Vagina (tissue), 2 donors: Measurements from ENCODE around the gene SLC16A13. TPM values are rescaled to one million over a fixed set of nuclear protein-coding genes. Genes with fewer than 3 reads are reported as not detected.

Source experiments
- DNase-seq, 2 donors: peaks; one replicate each; pipeline ENCODE4 v3.0.0-alpha.2; 2017; ENCODE audit errors: extremely low spot score in 2 of 2
- H3K27ac ChIP-seq: fragments of 200-600 bp; sonication (generic); one replicate; pipeline ENCODE4 v1.5.1; 2019
- H3K27me3 ChIP-seq: fragments of 200-600 bp; sonication (generic); one replicate; pipeline ENCODE4 v1.5.1; 2019
- H3K36me3 ChIP-seq, 2 donors: fragments of 200-600 bp; sonication (generic); one replicate each; pipeline ENCODE4 v1.5.1; 2017 to 2019
- H3K4me1 ChIP-seq: fragments of 200-600 bp; sonication (generic); one replicate; pipeline ENCODE4 v1.5.1; 2019
- H3K4me3 ChIP-seq, 2 donors: fragments of 200-600 bp; sonication (generic); 1 replicate in 1 of 2; 2 replicates in 1 of 2; pipeline ENCODE4 v1.5.1; 2016 to 2019
- H3K9me3 ChIP-seq: fragments of 200-600 bp; sonication (generic); one replicate; pipeline ENCODE4 v1.5.1; 2019
- CTCF ChIP-seq, 3 experiments: fragments of 450-650 bp in 2 of 3; fragments of 200-600 bp in 1 of 3; sonication (generic) in 1 of 3; IDR thresholded peaks; one replicate each; pipeline ENCODE4 v1.5.1; 2017 to 2019; ENCODE audit warnings: antibody characterized with exemption in 3 of 3, mild to moderate bottlenecking in 2 of 3, moderate library complexity in 2 of 3
- POLR2A ChIP-seq, 2 donors: fragments of 450-650 bp; IDR thresholded peaks; one replicate each; pipeline ENCODE4 v1.6.1; 2017; ENCODE audit warnings: antibody characterized with exemption in 2 of 2, mild to moderate bottlenecking in 2 of 2, moderate library complexity in 2 of 2
- POLR2AphosphoS5 ChIP-seq, 2 donors: sonication (generic); formaldehyde crosslinking; IDR thresholded peaks; one replicate each; pipeline ENCODE4 v1.9.0; 2017; ENCODE audit warnings: antibody characterized with exemption in 2 of 2, mild to moderate bottlenecking in 2 of 2, low read depth in 1 of 2; ENCODE audit not compliant: insufficient read depth in 1 of 2
- intact Hi-C: fragments of 100-400 bp; cut with DNase I; formaldehyde crosslinking; loops from one replicate; pipeline ENCODE4 v1.15.1; 2023
- total RNA-seq: library from RNA; depleted of rRNA; stranded (reverse); fragments of >200 nt; gene quantifications from one replicate; pipeline ENCODE4 v1.2.3, GENCODE V29; 2016

SLC16A13 gene
- total RNA-seq, 1 donor from 2014 or later, result 2.0 TPM

GRCh38 chr17:7004398-7005253, 31.2 kb upstream of the SLC16A13 start:
- DNase-seq, result no peak
- H3K4me1 ChIP-seq, result peaks cover 4% of the 10 kb centered on the region
- H3K36me3 ChIP-seq, result peaks cover 0 to 32% of the 10 kb centered on the region in 2 donors
- no peak overlapping the region for H3K4me3 ChIP-seq
- H3K27ac ChIP-seq, result no peak overlapping the region
- intact Hi-C loops, result loop anchor here (2.0 to 10.0 kb wide), 2 partner anchors 90 to 340 kb away; no protein-coding TSS in a partner anchor
- TF ChIP-seq POLR2A (IDR thresholded peaks at IDR 0.05), result no peak
- peak in 1 of 2 donors; percentile 11 for TF ChIP-seq POLR2AphosphoS5 (IDR thresholded peaks at IDR 0.05; ENCODE audit: insufficient read depth in 1 of 2, low read depth in 1 of 2)
- TF ChIP-seq CTCF (IDR thresholded peaks at IDR 0.05), result peak; percentile 57 to 76 (median 70)
- no peaks in the 10 kb centered on the region for H3K9me3 ChIP-seq
- no peaks in the 10 kb centered on the region for H3K27me3 ChIP-seq

- Histone ChIP-seq H3K36me3 (peaks cover 0 to 21% of the 10 kb centered on the region in 2 donors), H3K27me3 (no peaks in the 10 kb centered on the region), H3K4me1 (peaks cover 15% of the 10 kb centered on the region), H3K4me3 (no peak overlapping the region), H3K9me3 (no peaks in the 10 kb centered on the region), H3K27ac (no peak overlapping the region)
- intact Hi-C loops, result loop anchor here (2.0 to 10.0 kb wide), 2 partner anchors 91 to 341 kb away; no protein-coding TSS in a partner anchor
- no peak for DNase-seq
- TF ChIP-seq POLR2A (IDR thresholded peaks at IDR 0.05) (no peak), CTCF (IDR thresholded peaks at IDR 0.05) (no peak), POLR2AphosphoS5 (IDR thresholded peaks at IDR 0.05; ENCODE audit: insufficient read depth in 1 of 2, low read depth in 1 of 2) (no peak)
These were observed 30.1 kb upstream of the SLC16A13 start for GRCh38 chr17:7005716-7006115.

GRCh38 chr17:7007143-7007542, 28.7 kb upstream of the SLC16A13 start:
- Histone ChIP-seq H3K27ac (no peak overlapping the region), H3K36me3 (peaks cover 0 to 10% of the 10 kb centered on the region in 2 donors), H3K4me3 (no peak overlapping the region), H3K27me3 (no peaks in the 10 kb centered on the region), H3K4me1 (peaks cover 24% of the 10 kb centered on the region), H3K9me3 (no peaks in the 10 kb centered on the region)
- no peak for TF ChIP-seq POLR2AphosphoS5 (IDR thresholded peaks at IDR 0.05; ENCODE audit: insufficient read depth in 1 of 2, low read depth in 1 of 2)
- TF ChIP-seq CTCF (IDR thresholded peaks at IDR 0.05), result no peak
- TF ChIP-seq POLR2A (IDR thresholded peaks at IDR 0.05), result no peak
- intact Hi-C loops, result loop anchor here (10.0 kb wide), 1 partner anchor 342 kb away; no protein-coding TSS in a partner anchor
- DNase-seq, result no peak

- DNase-seq, result no peak
- Histone ChIP-seq H3K4me1 (peaks cover 44% of the 10 kb centered on the region), H3K27me3 (no peaks in the 10 kb centered on the region), H3K36me3 (no peaks in the 10 kb centered on the region), H3K4me3 (no peak overlapping the region), H3K27ac (no peak overlapping the region), H3K9me3 (no peaks in the 10 kb centered on the region)
- TF ChIP-seq CTCF (IDR thresholded peaks at IDR 0.05), result no peak
- no peak for TF ChIP-seq POLR2AphosphoS5 (IDR thresholded peaks at IDR 0.05; ENCODE audit: insufficient read depth in 1 of 2, low read depth in 1 of 2)
- TF ChIP-seq POLR2A (IDR thresholded peaks at IDR 0.05), result no peak
- intact Hi-C loops, result no loop called here
These were observed 25.3 kb upstream of the SLC16A13 start for GRCh38 chr17:7010523-7010922.

- DNase-seq, result no peak
- intact Hi-C loops, result no loop called here
- Histone ChIP-seq H3K4me1 (peaks cover 50% of the 10 kb centered on the region), H3K9me3 (no peaks in the 10 kb centered on the region), H3K27me3 (no peaks in the 10 kb centered on the region), H3K36me3 (no peaks in the 10 kb centered on the region), H3K27ac (peak overlapping the region; percentile 96), H3K4me3 (peak overlapping the region; percentile 68 to 85)
- no peak for TF ChIP-seq POLR2A (IDR thresholded peaks at IDR 0.05)
- no peak for TF ChIP-seq CTCF (IDR thresholded peaks at IDR 0.05)
- no peak for TF ChIP-seq POLR2AphosphoS5 (IDR thresholded peaks at IDR 0.05; ENCODE audit: insufficient read depth in 1 of 2, low read depth in 1 of 2)
These were observed 24.4 kb upstream of the SLC16A13 start for GRCh38 chr17:7011415-7011814.
